Kidney (tissue), 14 donors: ENCODE results near the gene TAC4. TPM values are rescaled to one million over a fixed set of nuclear protein-coding genes. Genes with fewer than 3 reads are reported as not detected.

Experiments
- DNase-seq, 5 donors: peaks; one replicate each; pipeline ENCODE4 v3.0.0-alpha.2; 2013 to 2020
- FAIRE-seq: peaks from 2 replicates; lab custom pipeline; 2012; peaks lifted over from hg19 to GRCh38; lab: Jason Lieb, UNC
- H3K27ac ChIP-seq, 2 donors: one replicate each; pipeline ENCODE4 v1.7.0; 2013; ENCODE audit warnings: low read depth in 2 of 2, low read length in 2 of 2, inconsistent platforms in 1 of 2
- H3K27me3 ChIP-seq: one replicate; pipeline ENCODE4 v1.7.1; 2013; ENCODE audit warnings: low read length, inconsistent platforms; ENCODE audit not compliant: control insufficient read depth, insufficient read depth
- H3K36me3 ChIP-seq, 3 donors: one replicate each; pipeline versions ENCODE4 v1.7.0 to v1.7.1; 2013; ENCODE audit warnings: low read length in 3 of 3, control low read depth in 1 of 3, inconsistent platforms in 1 of 3; ENCODE audit not compliant: insufficient read depth in 3 of 3, control insufficient read depth in 2 of 3
- H3K4me1 ChIP-seq, 3 donors: one replicate each; pipeline versions ENCODE4 v1.7.0 to v1.7.1; 2013; ENCODE audit warnings: low read length in 3 of 3, inconsistent platforms in 1 of 3, low read depth in 1 of 3; ENCODE audit not compliant: control insufficient read depth in 2 of 3, insufficient read depth in 2 of 3
- H3K4me3 ChIP-seq, 3 donors: one replicate each; pipeline versions ENCODE4 v1.7.0 to v1.8.1; 2013; ENCODE audit warnings: low read length in 3 of 3, control low read depth in 1 of 3, inconsistent platforms in 1 of 3
- H3K9ac ChIP-seq, 3 donors: one replicate each; pipeline versions ENCODE4 v1.7.0 to v1.7.1; 2013; ENCODE audit warnings: low read length in 3 of 3, control low read depth in 1 of 3, inconsistent platforms in 1 of 3
- H3K9me3 ChIP-seq, 3 donors: one replicate each; pipeline versions ENCODE4 v1.7.0 to v1.7.1; 2013; ENCODE audit warnings: low read length in 3 of 3, control low read depth in 1 of 3, inconsistent platforms in 1 of 3; ENCODE audit not compliant: control insufficient read depth in 2 of 3, insufficient read depth in 1 of 3
- CTCF ChIP-seq: IDR thresholded peaks from 3 replicates; pipeline ENCODE4 v1.5.1; 2012; ENCODE audit warnings: mild to moderate bottlenecking, moderate library complexity, borderline replicate concordance; ENCODE audit not compliant: insufficient read depth; ENCODE audit errors: extremely low read depth
- intact Hi-C: fragments of 100-400 bp; cut with DNase I; formaldehyde crosslinking; loops from one replicate; pipeline ENCODE4 v1.11.1; 2022
- polyA plus RNA-seq: library from polyadenylated mRNA; stranded (reverse); fragments of 350-450 nt; fragmentation: Illumina TruSeq; extraction: RNeasy Lipid Tissue Mini Kit (QIAGEN cat#74804); gene quantifications from one replicate; pipeline ENCODE4 v1.2.3, GENCODE V29; 2014; ENCODE audit warnings: low read depth, low replicate concordance; ENCODE audit not compliant: insufficient read depth
- total RNA-seq: library from RNA; stranded (reverse); fragmentation: NEBNext Ultra II Directional; extraction: Animal tissue kit (Norgen Biotek cat#: 25700); gene quantifications from one replicate; pipeline ENCODE4 v1.2.1, GENCODE V29; 2021
- donor health status: control.
- donor health status: control.
- donor health status: control.
- donor health status: control.
- donor health status: control.
- donor health status: DM: yes; HTN: yes; CAD: no.
- donor health status: Normal renal cell carcinoma (clear cell type).

The TAC4 gene
- total and polyA plus RNA-seq, 2 donors from 2014 or later = 0.47 TPM; not detected in 1

DNA sequence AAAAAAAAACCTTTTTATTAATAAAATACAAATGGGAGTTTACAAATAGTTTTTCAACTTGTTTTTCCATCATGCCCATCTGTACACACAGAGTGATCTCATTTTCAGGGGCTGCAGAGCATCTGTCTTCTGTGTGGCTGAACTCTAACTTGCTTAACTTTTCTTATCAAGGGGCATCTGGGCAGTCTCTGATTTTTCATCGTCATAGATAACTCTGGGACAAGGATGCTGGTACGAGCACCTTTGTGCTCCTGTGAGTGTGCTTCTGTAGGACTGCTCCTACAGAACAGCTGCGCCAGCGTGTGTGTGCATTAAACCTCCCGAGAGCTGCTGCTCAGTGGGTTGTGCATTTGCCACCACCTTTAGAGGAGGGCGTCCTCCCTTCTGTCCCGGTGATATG, 34.6 kb upstream of the TAC4 start:
- Histone ChIP-seq H3K36me3 (no peaks in the 10 kb centered on the region), H3K9me3 (no peaks in the 10 kb centered on the region), H3K4me1 (peaks cover 0 to 2% (median 0%) of the 10 kb centered on the region in 3 donors), H3K27ac (no peak overlapping the region), H3K9ac (no peak overlapping the region), H3K4me3 (no peak overlapping the region), H3K27me3 (no peaks in the 10 kb centered on the region)
- no peak for FAIRE-seq
- intact Hi-C loops = no loop called here
- no peak for DNase-seq
- no peak for TF ChIP-seq CTCF

DNA sequence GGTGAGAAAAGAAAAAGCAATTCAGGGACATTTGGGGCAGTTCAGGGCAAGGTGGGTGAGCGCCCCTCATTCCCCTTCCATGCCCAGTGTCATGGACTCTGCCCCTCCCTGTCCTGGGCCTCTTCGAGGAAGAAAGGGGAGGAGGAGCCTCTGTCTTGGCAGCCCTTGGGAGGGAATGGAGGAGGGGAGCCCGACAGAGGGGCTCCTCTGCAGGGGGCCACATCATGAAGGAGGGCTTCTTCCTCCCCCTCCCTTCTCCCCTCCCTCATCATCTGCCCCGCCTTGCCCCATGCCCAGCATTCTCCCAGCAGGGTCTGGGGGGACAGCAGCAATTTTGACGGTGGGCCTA, 33.2 kb upstream of the TAC4 start:
- no peaks in the 10 kb centered on the region for H3K9me3 ChIP-seq
- no peak overlapping the region for H3K9ac ChIP-seq
- no peaks in the 10 kb centered on the region for H3K27me3 ChIP-seq
- no peak for TF ChIP-seq CTCF
- H3K27ac ChIP-seq = no peak overlapping the region
- H3K4me3 ChIP-seq = no peak overlapping the region
- H3K4me1 ChIP-seq = no peaks in the 10 kb centered on the region
- H3K36me3 ChIP-seq = no peaks in the 10 kb centered on the region
- FAIRE-seq (no peak), DNase-seq (no peak)
- intact Hi-C loops = no loop called here

DNA sequence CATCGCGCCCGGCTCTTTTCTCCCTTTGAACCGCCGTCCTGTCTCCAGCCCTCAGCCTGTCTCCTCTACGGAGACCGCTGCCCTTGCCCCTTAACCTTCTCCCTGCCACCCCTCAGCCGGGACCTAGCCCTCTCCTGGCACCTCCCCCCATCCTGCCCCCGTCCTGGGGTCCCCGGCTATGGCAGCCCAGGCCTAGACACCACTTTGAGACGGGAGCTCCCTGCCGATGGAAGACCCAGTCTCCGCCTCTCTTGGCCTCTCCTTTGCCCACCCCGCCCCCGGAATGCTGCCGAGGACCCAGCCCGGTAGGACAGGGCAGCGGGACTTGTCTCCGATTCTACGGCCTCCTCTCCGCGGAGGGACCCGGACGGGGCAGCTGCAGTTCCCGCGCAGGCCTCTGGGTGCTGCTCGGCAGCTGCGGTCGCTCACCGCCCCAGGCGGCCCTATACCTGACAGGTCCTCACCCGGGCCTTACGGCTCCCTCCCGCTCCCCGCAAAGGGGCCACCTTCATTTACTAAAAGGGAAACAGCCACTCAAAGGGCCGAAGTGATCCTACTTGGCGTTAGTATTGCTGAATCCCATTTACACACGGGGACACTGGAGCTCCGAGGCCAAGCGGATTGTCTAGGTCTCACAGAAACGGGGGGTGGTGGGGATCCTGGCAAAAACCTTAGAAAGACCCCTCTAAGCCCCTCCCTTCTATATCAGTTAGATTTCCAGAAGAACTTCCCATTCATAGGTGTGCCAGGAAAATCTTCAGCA, 32.6 kb upstream of the TAC4 start:
- no peak overlapping the region for H3K4me3 ChIP-seq
- intact Hi-C loops = no loop called here
- no peaks in the 10 kb centered on the region for H3K9me3 ChIP-seq
- no peak for FAIRE-seq
- peak; percentile 87 to 92 (median 90) for DNase-seq
- H3K27ac ChIP-seq = no peak overlapping the region
- no peaks in the 10 kb centered on the region for H3K27me3 ChIP-seq
- no peaks in the 10 kb centered on the region for H3K36me3 ChIP-seq
- no peak overlapping the region for H3K9ac ChIP-seq
- peak; percentile 90 for TF ChIP-seq CTCF
- H3K4me1 ChIP-seq = no peaks in the 10 kb centered on the region
